IPS DF 6.9 (cell line): Measurements from ENCODE around the gene PLXNA4.

Experiments used
- DNase-seq: peaks from one replicate; pipeline ENCODE4 v3.0.0-alpha.2; 2013; ENCODE audit warnings: low read depth, low spot score
- H3K27ac ChIP-seq: one replicate; pipeline ENCODE4 v1.5.1; 2013; ENCODE audit warnings: low read length, control low read depth
- H3K27me3 ChIP-seq: 2 replicates; pipeline ENCODE4 v1.6.1; 2013; ENCODE audit warnings: mild to moderate bottlenecking, low read length; ENCODE audit not compliant: control insufficient read depth, insufficient read depth
- H3K36me3 ChIP-seq: 2 replicates; pipeline ENCODE4 v1.6.1; 2013; ENCODE audit warnings: low read length; ENCODE audit not compliant: control insufficient read depth, insufficient read depth
- H3K4me1 ChIP-seq: 2 replicates; pipeline ENCODE4 v1.6.1; 2013; ENCODE audit warnings: low read length; ENCODE audit not compliant: control insufficient read depth, insufficient read depth
- H3K4me3 ChIP-seq: 2 replicates; pipeline ENCODE4 v1.5.1; 2013; ENCODE audit warnings: mild to moderate bottlenecking, low read length
- H3K9me3 ChIP-seq: 2 replicates; pipeline ENCODE4 v1.6.1; 2013; ENCODE audit warnings: low read length, inconsistent platforms; ENCODE audit not compliant: control insufficient read depth, insufficient read depth
- WGBS: extraction: QIAGEN DNeasy Blood & Tissue Kit; methylation state at CpG from one replicate; pipeline ENCODE4 v1.1.7; 2013; ENCODE audit warnings: mixed read lengths, missing lambda C conversion rate; ENCODE audit not compliant: insufficient read length, insufficient coverage; 5-methylcytosine and 5-hydroxymethylcytosine counted together

Gene PLXNA4

GRCh38 chr7:132160611-132161532 lies 415.4 kb downstream of the PLXNA4 start:
- no peaks in the 10 kb centered on the region for H3K9me3 ChIP-seq
- no peaks in the 10 kb centered on the region for H3K27me3 ChIP-seq
- H3K27ac ChIP-seq: no peak overlapping the region
- H3K36me3 ChIP-seq: no peaks in the 10 kb centered on the region
- H3K4me3 ChIP-seq: no peak overlapping the region
- WGBS: no CpG with 5 or more reads among the region's 10 CpGs
- DNase-seq: no peak
- no peaks in the 10 kb centered on the region for H3K4me1 ChIP-seq

- WGBS: no CpG with 5 or more reads among the region's 3 CpGs
Measured at GRCh38 chr7:132158841-132159240, 417.4 kb downstream of the PLXNA4 start.

GRCh38 chr7:132158166-132158565 lies 418.1 kb downstream of the PLXNA4 start:
- H3K4me3 ChIP-seq: no peak overlapping the region
- no peaks in the 10 kb centered on the region for H3K36me3 ChIP-seq
- H3K27ac ChIP-seq: no peak overlapping the region
- WGBS: no CpG with 5 or more reads among the region's 2 CpGs
- no peaks in the 10 kb centered on the region for H3K9me3 ChIP-seq
- H3K4me1 ChIP-seq: no peaks in the 10 kb centered on the region
- no peaks in the 10 kb centered on the region for H3K27me3 ChIP-seq
- DNase-seq: no peak

More at GRCh38 chr7:132158841-132159240, 417.4 kb downstream of the PLXNA4 start:
- no peaks in the 10 kb centered on the region for H3K4me1 ChIP-seq
- H3K27me3 ChIP-seq: no peaks in the 10 kb centered on the region
- H3K27ac ChIP-seq: no peak overlapping the region
- H3K9me3 ChIP-seq: no peaks in the 10 kb centered on the region
- no peak overlapping the region for H3K4me3 ChIP-seq
- DNase-seq: no peak
- H3K36me3 ChIP-seq: no peaks in the 10 kb centered on the region

GRCh38 chr7:132155715-132156114 lies 420.6 kb downstream of the PLXNA4 start:
- no CpG with 5 or more reads among the region's 5 CpGs for WGBS
- Histone ChIP-seq H3K27ac (no peak overlapping the region), H3K27me3 (no peaks in the 10 kb centered on the region), H3K4me3 (no peak overlapping the region), H3K36me3 (no peaks in the 10 kb centered on the region), H3K4me1 (no peaks in the 10 kb centered on the region), H3K9me3 (no peaks in the 10 kb centered on the region)
- no peak for DNase-seq

GRCh38 chr7:132154695-132155471 lies 421.4 kb downstream of the PLXNA4 start:
- no CpG with 5 or more reads among the region's 8 CpGs for WGBS
- H3K4me1 ChIP-seq: no peaks in the 10 kb centered on the region
- DNase-seq: no peak
- no peaks in the 10 kb centered on the region for H3K9me3 ChIP-seq
- no peak overlapping the region for H3K4me3 ChIP-seq
- H3K27me3 ChIP-seq: no peaks in the 10 kb centered on the region
- no peak overlapping the region for H3K27ac ChIP-seq
- H3K36me3 ChIP-seq: no peaks in the 10 kb centered on the region

- no CpG with 5 or more reads among the region's 6 CpGs for WGBS
- Histone ChIP-seq H3K9me3 (no peaks in the 10 kb centered on the region), H3K27me3 (no peaks in the 10 kb centered on the region), H3K27ac (no peak overlapping the region), H3K4me1 (no peaks in the 10 kb centered on the region), H3K4me3 (no peak overlapping the region), H3K36me3 (no peaks in the 10 kb centered on the region)
- DNase-seq: no peak
Measured at GRCh38 chr7:132154248-132154647, 422.0 kb downstream of the PLXNA4 start.

- no peak overlapping the region for H3K4me3 ChIP-seq
- DNase-seq: no peak
- no peak overlapping the region for H3K27ac ChIP-seq
- no peaks in the 10 kb centered on the region for H3K36me3 ChIP-seq
- no peaks in the 10 kb centered on the region for H3K4me1 ChIP-seq
- H3K9me3 ChIP-seq: no peaks in the 10 kb centered on the region
- no peaks in the 10 kb centered on the region for H3K27me3 ChIP-seq
- WGBS: no CpG with 5 or more reads among the region's 7 CpGs
Measured at GRCh38 chr7:132152131-132152889, 424.0 kb downstream of the PLXNA4 start.

GRCh38 chr7:132150711-132151110 lies 425.6 kb downstream of the PLXNA4 start:
- WGBS: no CpG with 5 or more reads among the region's 2 CpGs
- no peak for DNase-seq
- H3K27ac ChIP-seq: no peak overlapping the region

GRCh38 chr7:132149436-132150304 lies 426.6 kb downstream of the PLXNA4 start:
- H3K36me3 ChIP-seq: no peaks in the 10 kb centered on the region
- H3K9me3 ChIP-seq: no peaks in the 10 kb centered on the region
- H3K27me3 ChIP-seq: no peaks in the 10 kb centered on the region
- H3K4me1 ChIP-seq: no peaks in the 10 kb centered on the region
- H3K4me3 ChIP-seq: no peak overlapping the region
- no CpG with 5 or more reads among the region's 8 CpGs for WGBS
- H3K27ac ChIP-seq: no peak overlapping the region
- no peak for DNase-seq

More at GRCh38 chr7:132150711-132151110, 425.6 kb downstream of the PLXNA4 start:
- Histone ChIP-seq H3K4me1 (no peaks in the 10 kb centered on the region), H3K4me3 (no peak overlapping the region), H3K9me3 (no peaks in the 10 kb centered on the region), H3K36me3 (no peaks in the 10 kb centered on the region), H3K27me3 (no peaks in the 10 kb centered on the region)
